Chondrocyte (in vitro differentiated cells): ENCODE results near the gene LAMB1. TPM values are rescaled to one million over a fixed set of nuclear protein-coding genes. Genes with fewer than 3 reads are reported as not detected.
A peak's percentile ranks its signal among the peaks of the same experiment; 100 is the strongest.

ENCODE experiments used
- DNase-seq: peaks from one replicate; pipeline ENCODE4 v3.0.0; 2021; ENCODE audit warnings: mixed read lengths, low spot score
- H3K27ac Mint-ChIP-seq: one replicate; pipeline ENCODE4 v1.8.0; 2021; ENCODE audit warnings: mild to moderate bottlenecking, moderate library complexity, mixed read lengths; ENCODE audit not compliant: unreplicated experiment
- H3K27me3 Mint-ChIP-seq: 2 replicates; pipeline ENCODE4 v1.8.0; 2021; ENCODE audit warnings: low read depth, mixed read lengths
- H3K36me3 Mint-ChIP-seq: 2 replicates; pipeline ENCODE4 v1.8.0; 2021; ENCODE audit warnings: low read depth, mixed read lengths
- H3K4me1 Mint-ChIP-seq: 2 replicates; pipeline ENCODE4 v1.8.0; 2021; ENCODE audit warnings: low read depth, mild to moderate bottlenecking, mixed read lengths
- H3K4me3 Mint-ChIP-seq: one replicate; pipeline ENCODE4 v1.8.0; 2021; ENCODE audit warnings: mild to moderate bottlenecking, moderate library complexity, mixed read lengths; ENCODE audit not compliant: unreplicated experiment
- H3K9me3 Mint-ChIP-seq: 2 replicates; pipeline ENCODE4 v1.8.0; 2021; ENCODE audit warnings: low read depth, mixed read lengths
- CTCF ChIP-seq: fragments of 200-600 bp; sonication (generic); IDR thresholded peaks from 2 replicates; pipeline ENCODE4 v1.5.0; 2021; ENCODE audit warnings: antibody characterized with exemption, mild to moderate bottlenecking, moderate library complexity
- total RNA-seq: library from RNA; stranded (reverse); gene quantifications from 3 replicates; pipeline ENCODE4 v1.2.1, GENCODE V29; 2021

LAMB1 gene
- total RNA-seq, 1 donor from 2014 or later: 466 TPM

- Mint-ChIP-seq H3K4me3 (no peak overlapping the region), H3K27me3 (no peaks in the 10 kb centered on the region), H3K9me3 (no peaks in the 10 kb centered on the region), H3K36me3 (peaks cover 32% of the 10 kb centered on the region), H3K4me1 (peaks cover 78% of the 10 kb centered on the region), H3K27ac (peak overlapping the region; percentile 91)
- TF ChIP-seq CTCF: no peak
- no peak for DNase-seq
Measured at GRCh38 chr7:107994421-107995030, 8.4 kb downstream of the LAMB1 start.

GRCh38 chr7:107993891-107994291 is 9.1 kb downstream of the LAMB1 start:
- H3K27ac Mint-ChIP-seq: peak overlapping the region; percentile 91
- no peak for DNase-seq
- peaks cover 35% of the 10 kb centered on the region for H3K36me3 Mint-ChIP-seq

GRCh38 chr7:107989618-107990373 is 13.2 kb downstream of the LAMB1 start:
- Mint-ChIP-seq H3K27ac (peak overlapping the region; percentile 73), H3K36me3 (peaks cover 59% of the 10 kb centered on the region), H3K4me1 (peaks cover 43% of the 10 kb centered on the region), H3K4me3 (no peak overlapping the region), H3K9me3 (no peaks in the 10 kb centered on the region), H3K27me3 (no peaks in the 10 kb centered on the region)
- DNase-seq: no peak
- TF ChIP-seq CTCF: no peak

More at GRCh38 chr7:107993891-107994291, 9.1 kb downstream of the LAMB1 start:
- TF ChIP-seq CTCF: no peak
- H3K4me3 Mint-ChIP-seq: no peak overlapping the region
- no peaks in the 10 kb centered on the region for H3K9me3 Mint-ChIP-seq
- no peaks in the 10 kb centered on the region for H3K27me3 Mint-ChIP-seq
- peaks cover 78% of the 10 kb centered on the region for H3K4me1 Mint-ChIP-seq

- H3K36me3 Mint-ChIP-seq: peaks cover 47% of the 10 kb centered on the region
- H3K4me3 Mint-ChIP-seq: no peak overlapping the region
- H3K27me3 Mint-ChIP-seq: no peaks in the 10 kb centered on the region
- no peaks in the 10 kb centered on the region for H3K9me3 Mint-ChIP-seq
- TF ChIP-seq CTCF: peak; percentile 59
- peaks cover 23% of the 10 kb centered on the region for H3K4me1 Mint-ChIP-seq
- no peak overlapping the region for H3K27ac Mint-ChIP-seq
- no peak for DNase-seq
Measured at GRCh38 chr7:107982918-107983389, 20.0 kb downstream of the LAMB1 start.

GRCh38 chr7:107982042-107982840 is 20.7 kb downstream of the LAMB1 start:
- H3K36me3 Mint-ChIP-seq: peaks cover 47% of the 10 kb centered on the region
- H3K27me3 Mint-ChIP-seq: no peaks in the 10 kb centered on the region
- no peak for DNase-seq
- H3K27ac Mint-ChIP-seq: no peak overlapping the region
- H3K9me3 Mint-ChIP-seq: no peaks in the 10 kb centered on the region
- H3K4me3 Mint-ChIP-seq: no peak overlapping the region
- no peak for TF ChIP-seq CTCF
- peaks cover 23% of the 10 kb centered on the region for H3K4me1 Mint-ChIP-seq
